Activated naive CD8-positive, alpha-beta T cell treated with anti-CD3 and anti-CD28 coated beads for 36 hours (primary cell): Measurements from ENCODE around the gene FMNL3. TPM values are rescaled to one million over a fixed set of nuclear protein-coding genes. Genes with fewer than 3 reads are reported as not detected.

ENCODE experiments used
- DNase-seq: peaks from one replicate; pipeline ENCODE4 v3.0.0; 2021
- H3K27ac Mint-ChIP-seq: one replicate; pipeline ENCODE4 v1.8.0; 2022; ENCODE audit warnings: mild to moderate bottlenecking, moderate library complexity, mixed read lengths
- H3K27me3 Mint-ChIP-seq: one replicate; pipeline ENCODE4 v1.8.0; 2022; ENCODE audit warnings: mild to moderate bottlenecking, mixed read lengths
- H3K36me3 Mint-ChIP-seq: one replicate; pipeline ENCODE4 v1.8.0; 2021; ENCODE audit warnings: mild to moderate bottlenecking, mixed read lengths
- H3K4me1 Mint-ChIP-seq: one replicate; pipeline ENCODE4 v1.8.0; 2021; ENCODE audit warnings: mixed read lengths
- H3K4me3 Mint-ChIP-seq: one replicate; pipeline ENCODE4 v1.8.0; 2022; ENCODE audit warnings: mild to moderate bottlenecking, moderate library complexity, mixed read lengths
- H3K9me3 Mint-ChIP-seq: one replicate; pipeline ENCODE4 v1.8.0; 2022; ENCODE audit warnings: mixed read lengths
- total RNA-seq, 2 experiments: library from RNA; stranded (reverse); gene quantifications; one replicate each; pipeline ENCODE4 v1.2.3, GENCODE V29; 2021

FMNL3 gene
- total RNA-seq, 2 experiments from 2014 or later, result 20.3 to 22.3 TPM

DNA sequence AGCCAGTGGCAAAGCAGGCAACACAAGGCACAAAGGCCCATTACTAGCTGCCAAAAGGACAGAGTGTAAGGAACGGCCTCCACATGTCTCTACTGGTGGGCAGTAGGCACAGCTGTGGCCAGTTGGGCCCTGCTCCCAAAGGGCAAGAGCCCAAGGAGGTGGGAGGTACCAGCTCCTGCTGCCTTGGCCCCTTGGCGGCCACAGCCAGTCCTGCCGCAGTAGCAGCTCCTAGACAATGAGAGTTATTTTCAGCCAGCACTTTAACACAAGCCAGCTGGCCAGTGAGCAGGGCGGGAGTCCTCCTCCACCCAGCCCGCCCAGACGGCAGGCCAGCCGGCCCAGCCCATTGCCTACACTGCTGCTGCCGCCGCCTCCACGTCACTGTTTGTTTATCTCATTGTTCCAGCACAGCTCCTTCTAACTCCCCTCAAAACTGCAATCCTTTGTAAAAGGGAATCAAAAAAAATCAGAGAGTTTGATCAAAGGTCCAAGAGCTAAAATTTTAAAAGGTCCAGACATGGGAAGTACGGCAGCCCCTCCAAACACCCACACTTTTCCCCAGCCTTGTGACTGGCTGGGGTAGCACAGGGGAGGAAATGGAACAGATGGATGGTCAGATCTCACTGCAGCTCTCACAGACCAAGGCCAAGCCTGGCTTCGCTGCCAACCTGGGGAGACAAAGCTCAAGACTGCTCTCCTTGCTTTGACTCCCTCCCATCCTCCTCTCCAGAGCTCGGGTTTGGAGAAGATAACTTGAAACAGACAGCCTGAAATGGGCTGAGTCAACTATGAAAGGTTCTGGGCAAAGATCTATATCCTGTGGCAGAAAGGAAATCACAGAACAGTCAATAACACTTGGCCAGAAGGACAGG is 33.5 kb downstream of the FMNL3 start:
- Mint-ChIP-seq H3K27me3 (no peaks in the 10 kb centered on the region), H3K36me3 (peaks cover 6% of the 10 kb centered on the region), H3K4me1 (peaks cover 83% of the 10 kb centered on the region), H3K27ac (peak overlapping the region; percentile 94), H3K4me3 (peak overlapping the region; percentile 35), H3K9me3 (no peaks in the 10 kb centered on the region)
- no peak for DNase-seq

DNA sequence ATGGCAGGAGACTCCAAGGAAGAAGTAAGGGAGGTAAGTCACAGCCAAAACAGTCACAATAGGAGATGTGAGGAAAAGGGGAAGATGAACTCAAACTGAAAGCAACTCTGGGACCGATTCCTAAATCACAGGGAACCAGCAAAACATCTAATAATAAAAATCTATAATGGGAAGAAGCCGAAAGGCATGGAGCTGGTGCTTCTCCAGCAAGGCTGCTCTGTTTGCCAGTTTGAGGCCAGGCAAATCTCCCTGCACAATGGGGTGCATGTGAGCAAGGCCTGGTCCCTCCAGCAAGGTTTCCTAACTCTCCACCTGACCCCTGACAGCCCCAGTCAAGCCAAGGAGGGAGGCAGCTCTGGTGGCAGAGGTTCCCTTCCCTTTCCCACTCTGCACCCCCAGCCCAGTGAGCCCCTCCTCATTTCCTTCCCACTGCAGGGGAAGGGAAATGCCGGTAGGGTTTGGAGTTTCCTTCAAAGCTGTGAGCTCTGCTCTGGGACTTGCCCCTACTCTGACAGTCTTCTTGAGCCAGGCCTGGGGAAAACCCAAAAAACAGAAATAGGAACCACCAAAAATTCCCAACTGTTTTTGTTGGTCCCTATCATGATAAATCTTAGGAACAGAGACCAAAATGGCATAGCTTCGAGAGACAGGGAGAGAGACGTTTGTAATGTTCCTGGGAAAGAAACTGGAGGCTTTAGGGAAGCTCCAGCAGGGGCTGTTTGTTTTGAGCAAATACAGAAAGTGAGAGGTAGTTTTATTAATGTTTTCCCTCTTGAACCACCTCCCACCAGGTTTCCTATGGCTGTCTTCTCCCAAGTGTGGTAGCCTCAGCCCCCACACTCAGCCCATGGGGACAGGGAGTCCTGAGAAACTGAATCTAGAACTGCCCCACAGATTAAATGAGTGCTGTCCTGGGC is 34.6 kb downstream of the FMNL3 start:
- Mint-ChIP-seq H3K4me3 (peak overlapping the region; percentile 49), H3K9me3 (no peaks in the 10 kb centered on the region), H3K27me3 (no peaks in the 10 kb centered on the region), H3K27ac (peak overlapping the region; percentile 94), H3K36me3 (peaks cover 6% of the 10 kb centered on the region), H3K4me1 (peaks cover 93% of the 10 kb centered on the region)
- DNase-seq, result no peak

DNA sequence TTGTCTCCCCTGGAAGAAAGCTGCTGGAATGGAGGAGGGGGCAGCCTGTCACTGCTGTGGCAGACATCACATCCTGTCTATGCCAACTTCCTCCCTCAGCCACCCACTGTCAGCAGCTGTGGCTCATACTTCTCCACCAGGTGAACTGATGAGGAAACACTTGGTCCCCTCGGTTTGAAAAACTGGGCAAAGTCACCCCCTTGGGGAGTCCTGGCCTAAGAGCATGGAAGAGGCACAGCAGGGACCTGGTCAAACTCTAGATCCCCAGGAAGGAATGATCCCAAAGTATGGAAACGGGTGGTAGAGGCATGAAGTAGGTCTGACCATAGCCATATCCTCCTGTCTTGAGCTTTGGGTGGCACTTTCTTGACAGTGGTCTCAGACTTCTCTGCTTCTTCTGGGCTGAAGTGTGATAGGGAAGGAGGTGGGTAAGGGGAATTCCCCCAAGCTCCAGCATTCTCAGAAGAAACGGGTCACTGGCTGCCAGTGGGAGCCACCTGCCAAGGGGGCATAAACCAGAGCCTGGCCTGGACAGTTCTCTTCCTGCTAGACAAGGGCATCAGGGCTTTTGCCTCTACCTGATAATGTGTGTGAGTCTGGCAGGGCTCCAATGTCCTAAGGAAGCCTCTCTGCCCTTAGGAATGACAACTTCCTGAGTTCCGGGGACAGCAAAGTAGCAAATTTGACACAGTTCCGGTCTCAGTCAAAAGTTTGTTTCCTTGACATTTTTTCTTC is 36.0 kb downstream of the FMNL3 start:
- peak; percentile 46 for DNase-seq
- no peaks in the 10 kb centered on the region for H3K9me3 Mint-ChIP-seq
- peaks cover 7% of the 10 kb centered on the region for H3K36me3 Mint-ChIP-seq
- peak overlapping the region; percentile 94 for H3K27ac Mint-ChIP-seq
- H3K4me1 Mint-ChIP-seq, result peaks cover 92% of the 10 kb centered on the region
- H3K4me3 Mint-ChIP-seq, result peak overlapping the region; percentile 36
- no peaks in the 10 kb centered on the region for H3K27me3 Mint-ChIP-seq

DNA sequence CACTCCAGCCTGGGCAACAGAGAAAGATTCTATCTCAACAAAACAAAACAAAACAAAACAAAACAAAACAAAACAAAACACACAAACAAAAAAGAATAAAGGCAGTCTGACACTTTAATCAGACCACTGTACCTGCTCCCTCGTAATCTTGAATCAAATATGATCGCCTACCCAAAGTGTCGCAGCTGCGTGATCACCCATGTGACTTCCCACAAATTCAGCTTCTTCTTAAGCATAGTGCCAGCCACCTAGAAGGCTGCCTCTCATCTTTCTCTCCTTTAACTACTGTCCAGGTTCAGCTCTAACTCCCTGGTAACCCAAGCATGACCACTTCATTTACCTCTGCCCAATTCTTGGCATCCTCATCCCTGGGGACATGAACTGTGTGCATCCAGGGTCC is 37.4 kb downstream of the FMNL3 start:
- H3K9me3 Mint-ChIP-seq, result no peaks in the 10 kb centered on the region
- DNase-seq, result no peak
- no peaks in the 10 kb centered on the region for H3K27me3 Mint-ChIP-seq
- H3K4me1 Mint-ChIP-seq, result peaks cover 86% of the 10 kb centered on the region
- peak overlapping the region; percentile 3 for H3K4me3 Mint-ChIP-seq
- peaks cover 21% of the 10 kb centered on the region for H3K36me3 Mint-ChIP-seq
- peak overlapping the region; percentile 94 for H3K27ac Mint-ChIP-seq

DNA sequence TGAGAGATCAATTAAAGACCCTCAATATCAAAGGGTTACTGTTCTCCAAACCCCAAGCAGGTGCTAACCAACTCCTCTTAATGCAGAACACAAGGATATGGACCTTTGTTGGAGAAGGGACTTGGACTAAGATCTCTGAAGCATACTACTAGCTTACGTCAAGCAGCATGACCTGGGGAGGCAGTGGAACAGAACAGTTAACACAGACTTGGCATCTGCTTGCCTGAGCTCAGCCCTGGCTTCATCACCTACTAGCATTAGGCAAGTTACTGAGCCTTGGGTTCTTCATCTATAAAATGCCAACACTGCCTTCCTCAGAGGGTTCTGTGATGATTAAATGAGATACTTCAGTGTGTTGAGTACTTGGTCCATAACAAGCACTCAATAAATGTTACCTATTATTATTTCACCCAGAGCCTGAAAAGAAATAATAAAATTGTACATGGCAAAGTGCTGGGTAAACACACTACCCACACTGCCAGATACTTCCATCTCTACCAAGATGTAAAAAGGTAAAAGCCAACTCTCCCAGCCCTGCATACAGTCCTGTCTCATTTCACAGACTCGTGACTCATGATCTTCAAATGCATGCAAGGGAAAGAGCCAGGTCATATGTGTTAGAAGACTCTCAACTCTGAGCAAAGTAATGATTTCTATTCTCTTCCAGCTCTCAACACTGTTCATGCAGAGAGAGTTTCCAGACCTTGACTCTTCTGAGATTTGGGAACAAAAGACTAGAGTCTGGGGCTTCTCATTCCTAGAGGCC is 39.7 kb downstream of the FMNL3 start:
- no peaks in the 10 kb centered on the region for H3K27me3 Mint-ChIP-seq
- H3K36me3 Mint-ChIP-seq, result peaks cover 32% of the 10 kb centered on the region
- H3K9me3 Mint-ChIP-seq, result no peaks in the 10 kb centered on the region
- no peak for DNase-seq
- no peak overlapping the region for H3K4me3 Mint-ChIP-seq
- H3K4me1 Mint-ChIP-seq, result peaks cover 82% of the 10 kb centered on the region
- peak overlapping the region; percentile 47 for H3K27ac Mint-ChIP-seq

DNA sequence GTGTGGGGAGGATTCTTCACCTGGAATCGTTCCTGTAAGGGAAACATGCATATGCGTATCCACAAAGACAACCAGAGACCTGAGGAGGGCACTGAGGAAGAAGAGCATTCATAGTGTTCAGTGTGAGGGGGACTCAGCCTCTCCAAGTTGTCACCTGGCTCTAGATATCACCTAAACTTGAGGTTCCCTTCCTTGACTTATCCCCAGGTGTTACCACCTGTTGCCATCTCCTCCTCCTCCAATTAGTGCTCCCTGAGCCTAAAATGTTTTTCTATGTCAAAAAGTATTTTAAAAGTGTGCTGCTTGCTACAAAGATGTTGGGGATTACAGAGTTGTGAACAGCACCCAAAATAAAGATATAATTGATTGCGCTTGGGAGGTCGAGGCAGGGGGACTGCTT is 41.0 kb downstream of the FMNL3 start:
- no peak overlapping the region for H3K4me3 Mint-ChIP-seq
- H3K27ac Mint-ChIP-seq, result no peak overlapping the region
- no peaks in the 10 kb centered on the region for H3K9me3 Mint-ChIP-seq
- H3K27me3 Mint-ChIP-seq, result no peaks in the 10 kb centered on the region
- peaks cover 45% of the 10 kb centered on the region for H3K36me3 Mint-ChIP-seq
- H3K4me1 Mint-ChIP-seq, result peaks cover 82% of the 10 kb centered on the region
- DNase-seq, result no peak

DNA sequence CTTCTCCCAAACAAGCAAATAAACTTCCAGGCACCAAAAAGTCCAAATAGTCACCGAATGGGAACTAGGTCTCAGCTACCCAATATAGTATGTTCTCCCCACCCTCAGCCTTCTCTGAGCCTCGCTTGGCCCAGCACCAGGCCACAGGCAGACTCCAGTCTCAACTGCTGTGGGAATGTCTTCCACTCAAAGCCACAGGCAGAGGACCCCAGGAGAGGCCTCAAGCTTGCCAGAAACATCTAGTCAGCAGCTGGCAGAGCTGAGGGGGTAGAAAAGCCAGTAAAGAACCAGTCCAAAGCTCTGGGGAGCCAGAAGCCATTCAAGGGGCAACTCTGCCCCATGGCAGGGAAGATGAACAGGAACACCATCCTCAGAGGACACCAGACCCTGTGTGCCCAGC is 41.8 kb downstream of the FMNL3 start:
- no peak overlapping the region for H3K4me3 Mint-ChIP-seq
- H3K36me3 Mint-ChIP-seq, result peaks cover 50% of the 10 kb centered on the region
- H3K4me1 Mint-ChIP-seq, result peaks cover 82% of the 10 kb centered on the region
- H3K9me3 Mint-ChIP-seq, result no peaks in the 10 kb centered on the region
- H3K27me3 Mint-ChIP-seq, result no peaks in the 10 kb centered on the region
- no peak overlapping the region for H3K27ac Mint-ChIP-seq
- DNase-seq, result no peak

DNA sequence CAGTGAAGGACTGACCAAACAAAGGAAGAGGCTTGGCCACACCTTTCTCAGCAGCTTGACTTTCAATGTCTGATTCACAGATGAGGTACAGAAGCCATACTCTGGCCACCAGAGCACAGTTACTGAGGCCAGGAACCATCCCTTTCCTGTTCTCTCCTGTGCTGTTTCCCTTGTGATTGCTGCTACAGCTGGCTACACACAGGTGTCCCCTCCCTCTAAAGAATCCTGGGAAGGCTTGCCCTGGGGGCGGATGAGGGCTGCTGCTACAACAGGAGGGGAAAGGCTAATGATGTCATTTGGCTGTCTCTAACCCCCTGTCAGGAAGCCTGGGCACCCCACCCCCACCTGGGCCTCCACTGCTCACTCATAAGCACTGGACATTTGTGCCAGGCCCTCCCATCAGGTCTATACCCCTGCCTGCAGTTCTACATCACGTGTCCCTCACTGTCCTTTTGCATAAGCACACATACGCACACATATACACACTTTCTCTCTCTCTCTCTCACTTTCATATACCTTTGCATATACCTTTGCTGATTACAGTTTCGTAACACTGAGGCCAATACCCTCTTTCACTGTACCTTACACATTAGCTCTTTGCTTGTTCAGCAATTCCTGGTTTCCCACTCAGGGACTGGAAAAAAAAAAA is 42.5 kb downstream of the FMNL3 start:
- Mint-ChIP-seq H3K27me3 (no peaks in the 10 kb centered on the region), H3K27ac (peak overlapping the region; percentile 18), H3K4me3 (no peak overlapping the region), H3K9me3 (no peaks in the 10 kb centered on the region), H3K4me1 (peaks cover 80% of the 10 kb centered on the region), H3K36me3 (peaks cover 47% of the 10 kb centered on the region)
- no peak for DNase-seq

DNA sequence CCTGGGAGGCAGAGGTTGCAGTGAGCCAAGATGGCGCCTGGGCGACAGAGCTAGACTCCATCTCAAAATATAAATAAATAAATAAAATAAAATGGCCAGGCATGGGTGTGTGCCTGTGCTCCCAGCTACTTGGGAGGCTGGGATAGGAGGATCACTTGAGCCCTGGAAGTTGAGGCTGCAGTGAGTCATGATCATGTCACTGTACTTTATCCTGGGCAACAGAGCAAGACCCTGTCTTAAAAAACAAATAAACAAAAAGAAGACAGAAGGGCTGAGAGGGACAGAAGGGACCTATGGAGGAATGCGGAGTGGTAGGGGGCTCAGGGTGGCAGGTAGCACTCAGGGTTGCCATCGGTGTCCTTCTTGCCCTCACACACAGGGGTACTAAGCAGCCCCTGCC is 43.0 kb downstream of the FMNL3 start:
- DNase-seq, result no peak
- Mint-ChIP-seq H3K4me1 (peaks cover 75% of the 10 kb centered on the region), H3K9me3 (no peaks in the 10 kb centered on the region), H3K4me3 (no peak overlapping the region), H3K27me3 (no peaks in the 10 kb centered on the region), H3K27ac (no peak overlapping the region), H3K36me3 (peaks cover 45% of the 10 kb centered on the region)

DNA sequence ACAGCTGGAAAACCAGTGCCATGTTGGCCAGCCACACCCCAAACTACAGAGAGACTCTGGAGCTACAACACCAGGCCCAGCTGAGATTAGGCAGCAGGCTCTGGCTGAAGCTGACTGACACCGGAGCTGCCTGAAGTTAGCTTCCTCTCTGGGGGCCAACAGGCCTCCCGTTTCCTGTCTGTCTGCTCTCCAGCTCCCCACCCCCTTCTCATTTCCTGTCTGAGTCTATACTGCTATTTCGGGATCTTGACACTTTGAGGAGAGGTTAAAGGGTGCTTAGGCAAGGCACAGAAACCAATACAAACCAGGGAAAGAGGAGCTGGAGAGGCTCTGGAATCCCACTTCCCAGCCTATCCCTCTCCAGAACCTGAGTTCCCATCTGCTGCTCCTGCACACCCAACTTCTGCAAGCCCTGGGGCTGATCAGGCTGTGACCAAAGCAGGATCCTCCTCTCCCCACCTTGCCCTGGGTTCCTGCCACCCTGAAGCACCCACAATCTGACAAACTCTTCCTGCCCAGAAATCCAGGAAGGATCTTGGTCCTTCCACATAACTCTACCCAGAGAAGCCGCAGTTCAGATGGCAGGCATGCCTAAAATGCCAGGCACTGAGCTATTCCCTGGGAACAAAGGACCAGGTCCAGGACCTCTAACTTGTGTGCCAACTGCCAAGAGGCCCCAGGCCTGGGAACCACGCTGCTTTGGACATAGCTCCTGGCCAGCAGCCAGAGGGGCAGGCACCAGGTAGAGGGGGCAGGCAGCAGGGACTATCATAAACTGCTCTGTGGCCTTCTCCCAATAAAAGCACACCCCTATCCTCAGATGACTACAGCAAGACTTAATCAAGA is 44.0 kb downstream of the FMNL3 start:
- Mint-ChIP-seq H3K4me3 (peak overlapping the region; percentile 68), H3K4me1 (peaks cover 67% of the 10 kb centered on the region), H3K9me3 (no peaks in the 10 kb centered on the region), H3K27me3 (no peaks in the 10 kb centered on the region), H3K36me3 (peaks cover 47% of the 10 kb centered on the region), H3K27ac (peak overlapping the region; percentile 94)
- peak; percentile 72 for DNase-seq

DNA sequence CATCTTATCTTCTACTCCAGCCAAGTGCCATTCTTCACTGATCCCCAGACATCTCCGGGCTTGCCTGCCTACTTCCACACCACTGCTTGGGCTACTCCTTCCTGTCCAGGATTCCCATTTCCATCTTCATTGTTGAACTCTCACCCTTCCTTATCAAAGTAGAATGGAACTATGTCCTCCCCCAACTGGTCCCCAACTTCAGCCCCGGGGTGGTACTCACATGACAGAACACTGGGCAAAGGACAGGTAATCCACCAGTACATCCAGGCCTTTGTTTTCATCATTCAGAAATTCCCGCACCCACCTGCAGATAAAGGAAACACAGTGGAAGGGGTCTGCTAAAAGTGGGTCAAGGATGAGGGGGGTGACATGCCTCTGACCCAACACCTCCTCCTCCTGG is 45.5 kb downstream of the FMNL3 start:
- no peaks in the 10 kb centered on the region for H3K9me3 Mint-ChIP-seq
- H3K27me3 Mint-ChIP-seq, result no peaks in the 10 kb centered on the region
- peaks cover 60% of the 10 kb centered on the region for H3K4me1 Mint-ChIP-seq
- H3K4me3 Mint-ChIP-seq, result peak overlapping the region; percentile 16
- H3K36me3 Mint-ChIP-seq, result peaks cover 57% of the 10 kb centered on the region
- H3K27ac Mint-ChIP-seq, result peak overlapping the region; percentile 94
- DNase-seq, result no peak

DNA sequence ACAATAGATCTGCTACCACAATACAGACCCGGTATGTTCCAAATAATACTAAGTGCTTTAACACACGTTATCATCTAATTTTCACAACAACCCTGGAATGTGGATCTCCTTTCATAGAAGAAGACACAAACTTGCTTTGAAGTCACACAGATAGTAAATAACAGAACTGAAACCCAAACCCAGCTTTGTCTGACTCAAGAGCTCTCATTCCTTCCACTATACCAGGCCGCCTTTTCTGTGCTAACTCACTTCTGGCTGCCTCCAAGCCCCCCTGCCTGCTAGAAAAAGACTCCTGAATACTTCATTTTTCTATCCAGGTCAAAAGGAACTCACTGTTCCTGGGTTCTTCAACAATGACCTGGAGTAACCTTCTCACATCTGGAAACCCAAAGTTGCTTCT is 46.0 kb downstream of the FMNL3 start:
- Mint-ChIP-seq H3K27me3 (no peaks in the 10 kb centered on the region), H3K27ac (peak overlapping the region; percentile 94), H3K4me3 (peak overlapping the region; percentile 16), H3K9me3 (no peaks in the 10 kb centered on the region), H3K36me3 (peaks cover 61% of the 10 kb centered on the region), H3K4me1 (peaks cover 66% of the 10 kb centered on the region)
- peak; percentile 35 for DNase-seq

DNA sequence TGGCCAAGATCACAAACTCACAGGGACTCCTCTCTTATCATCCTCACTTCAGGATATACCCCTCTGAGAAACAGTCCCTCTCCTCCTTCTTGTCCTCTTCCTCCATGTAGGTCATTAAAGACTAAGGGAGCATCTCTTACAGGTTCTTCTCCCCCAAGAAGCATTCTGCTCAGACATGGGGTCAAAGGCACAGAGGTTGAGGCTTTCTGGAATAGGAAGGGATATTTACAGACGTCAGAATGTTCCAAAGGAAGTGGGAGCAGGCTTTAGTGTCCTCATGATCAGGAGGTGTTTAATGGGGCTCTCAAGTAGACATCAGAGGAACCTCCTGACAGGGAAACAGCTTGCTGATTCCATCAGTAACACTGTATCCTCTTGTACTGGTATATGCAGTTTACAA is 47.5 kb downstream of the FMNL3 start:
- Mint-ChIP-seq H3K9me3 (no peaks in the 10 kb centered on the region), H3K4me1 (peaks cover 66% of the 10 kb centered on the region), H3K27me3 (no peaks in the 10 kb centered on the region), H3K4me3 (no peak overlapping the region), H3K36me3 (peaks cover 51% of the 10 kb centered on the region), H3K27ac (no peak overlapping the region)
- DNase-seq, result no peak
